A673 (cell line): ENCODE measurements around the gene TPM4.

Experiments used
- EZH2 ChIP-seq: fragments of 200-600 bp; sonication (generic); IDR thresholded peaks from 2 replicates; pipeline ENCODE4 v1.6.1; 2017; ENCODE audit warnings: borderline replicate concordance, low read depth, mild to moderate bottlenecking, mixed read lengths, antibody characterized with exemption, low read length; ENCODE audit not compliant: poor library complexity, severe bottlenecking
- TF ChIP-seq, protein P1 (sequence below): fragments of 300-800, 200-600 bp; sonication (generic); conservative IDR thresholded peaks from 2 replicates; pipeline ENCODE4 v1.5.1; 2017; ENCODE audit warnings: low read depth, mild to moderate bottlenecking, antibody characterized with exemption, low read length, moderate library complexity, mixed read lengths

DNA sequence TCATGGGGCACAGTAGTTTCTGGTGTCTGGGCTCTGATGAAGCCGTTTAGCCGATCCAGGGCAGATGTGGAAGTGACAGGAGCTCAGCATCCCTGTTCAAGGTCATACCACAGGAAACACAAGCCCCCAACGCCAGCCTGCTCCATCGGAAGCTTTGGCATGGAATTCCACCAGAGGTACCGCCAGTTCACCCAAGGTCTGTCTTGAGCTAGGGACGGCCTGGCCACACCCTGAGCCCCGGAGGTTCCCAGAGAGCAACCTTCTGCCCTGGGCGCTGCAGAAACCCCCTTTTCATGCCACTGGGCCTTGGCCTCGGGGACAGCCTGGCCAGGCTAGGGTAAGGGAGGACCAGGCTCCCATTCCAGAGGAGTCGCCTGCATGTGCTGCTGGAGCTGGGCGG lies 39.4 kb upstream of the TPM4 start:
- TF ChIP-seq, protein P1, sequence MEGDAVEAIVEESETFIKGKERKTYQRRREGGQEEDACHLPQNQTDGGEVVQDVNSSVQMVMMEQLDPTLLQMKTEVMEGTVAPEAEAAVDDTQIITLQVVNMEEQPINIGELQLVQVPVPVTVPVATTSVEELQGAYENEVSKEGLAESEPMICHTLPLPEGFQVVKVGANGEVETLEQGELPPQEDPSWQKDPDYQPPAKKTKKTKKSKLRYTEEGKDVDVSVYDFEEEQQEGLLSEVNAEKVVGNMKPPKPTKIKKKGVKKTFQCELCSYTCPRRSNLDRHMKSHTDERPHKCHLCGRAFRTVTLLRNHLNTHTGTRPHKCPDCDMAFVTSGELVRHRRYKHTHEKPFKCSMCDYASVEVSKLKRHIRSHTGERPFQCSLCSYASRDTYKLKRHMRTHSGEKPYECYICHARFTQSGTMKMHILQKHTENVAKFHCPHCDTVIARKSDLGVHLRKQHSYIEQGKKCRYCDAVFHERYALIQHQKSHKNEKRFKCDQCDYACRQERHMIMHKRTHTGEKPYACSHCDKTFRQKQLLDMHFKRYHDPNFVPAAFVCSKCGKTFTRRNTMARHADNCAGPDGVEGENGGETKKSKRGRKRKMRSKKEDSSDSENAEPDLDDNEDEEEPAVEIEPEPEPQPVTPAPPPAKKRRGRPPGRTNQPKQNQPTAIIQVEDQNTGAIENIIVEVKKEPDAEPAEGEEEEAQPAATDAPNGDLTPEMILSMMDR, result no peak
- TF ChIP-seq EZH2, result no peak
